Suppressor macrophage treated with lipopolysaccharide for 1 hour (primary cell): ENCODE measurements around the gene FCRL5.
"Not testable (repeated sequence)": the region's sequence is repeated elsewhere in the genome, so short reads cannot be mapped to it uniquely, and the experiment has no call there.

ENCODE experiments used
- DNase-seq, 3 donors: peaks; one replicate each; pipeline ENCODE4 v3.0.0-alpha.2; 2020 to 2022

The FCRL5 gene

GRCh38 chr1:157551694-157552693, at the start of gene FCRL5:
Gene FCRL5 (minus strand): TSS chr1:157552515. CDS start chr1:157552362, 153 bp downstream.
- DNase-seq, result no peak

- no peak for DNase-seq
Measured at GRCh38 chr1:157600236-157600635, 47.9 kb upstream of the FCRL5 start.

- DNase-seq, result peak in 1 of 3 donors; percentile 7
Measured at GRCh38 chr1:157597959-157598667, 45.8 kb upstream of the FCRL5 start, which contains the start of gene FCRL4. Gene FCRL4 (minus strand): TSS chr1:157598085. CDS start chr1:157597944, 141 bp downstream.

- DNase-seq, result no peak
Measured at GRCh38 chr1:157596384-157596783, 44.1 kb upstream of the FCRL5 start.

- peak in 1 of 3 donors; percentile 18 for DNase-seq
Measured at GRCh38 chr1:157595356-157595755, 43.0 kb upstream of the FCRL5 start.

GRCh38 chr1:157585984-157586383, 33.7 kb upstream of the FCRL5 start:
- DNase-seq, result peak in 2 of 3 donors; percentile 20 to 37

- DNase-seq, result no peak
Measured at GRCh38 chr1:157584503-157584902, 32.2 kb upstream of the FCRL5 start.

GRCh38 chr1:157580828-157581210, 28.5 kb upstream of the FCRL5 start:
- DNase-seq, result no peak

- DNase-seq, result peak; percentile 58 to 82 (median 77)
Measured at GRCh38 chr1:157580179-157580827, 28.0 kb upstream of the FCRL5 start.

- no peak for DNase-seq
Measured at GRCh38 chr1:157577420-157577819, 25.1 kb upstream of the FCRL5 start.

- no peak for DNase-seq
Measured at GRCh38 chr1:157575744-157576143, 23.4 kb upstream of the FCRL5 start.

- DNase-seq, result no peak
Measured at GRCh38 chr1:157574836-157575235, 22.5 kb upstream of the FCRL5 start.

GRCh38 chr1:157566484-157567300, 14.4 kb upstream of the FCRL5 start:
- DNase-seq, result peak; percentile 70 to 92 (median 81)

GRCh38 chr1:157562515-157562914, 10.2 kb upstream of the FCRL5 start:
- no peak for DNase-seq

GRCh38 chr1:157558119-157558518, 5.8 kb upstream of the FCRL5 start:
- no peak for DNase-seq

- DNase-seq, result not testable (repeated sequence)
Measured at GRCh38 chr1:157548081-157548480, 4.2 kb downstream of the FCRL5 start.

- DNase-seq, result no peak
Measured at GRCh38 chr1:157542676-157543075, 9.6 kb downstream of the FCRL5 start.

GRCh38 chr1:157540852-157541251, 11.5 kb downstream of the FCRL5 start:
- DNase-seq, result no peak

GRCh38 chr1:157540160-157540748, 12.1 kb downstream of the FCRL5 start:
- no peak for DNase-seq

GRCh38 chr1:157539568-157539967, 12.7 kb downstream of the FCRL5 start:
- DNase-seq, result no peak

GRCh38 chr1:157532569-157532968, 19.7 kb downstream of the FCRL5 start:
- DNase-seq, result no peak
